Retina (tissue), 1 donor: ENCODE data around the gene PDCL2.

Experiments
- DNase-seq: peaks from one replicate; pipeline ENCODE4 v3.0.0-alpha.2; 2016

Gene PDCL2

DNA sequence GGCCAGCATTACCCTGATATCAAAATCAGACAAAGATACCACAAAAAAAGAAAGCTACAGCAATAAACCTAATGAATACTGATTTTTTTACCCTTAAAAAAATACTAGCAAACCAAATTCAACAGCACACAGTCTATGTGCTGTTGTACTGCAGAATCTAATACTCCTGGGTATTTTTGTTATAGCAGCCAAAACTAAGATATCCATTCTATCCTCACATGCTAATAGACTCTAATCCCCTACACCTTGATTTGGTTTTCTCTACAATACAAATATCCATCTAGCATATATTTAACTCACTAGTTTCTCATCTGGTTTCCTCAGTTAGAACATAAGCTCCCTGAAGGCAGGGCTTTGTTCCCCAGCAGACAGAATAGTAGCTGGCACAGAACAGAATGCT lies 57.7 kb downstream of the PDCL2 start:
- no peak for DNase-seq

DNA sequence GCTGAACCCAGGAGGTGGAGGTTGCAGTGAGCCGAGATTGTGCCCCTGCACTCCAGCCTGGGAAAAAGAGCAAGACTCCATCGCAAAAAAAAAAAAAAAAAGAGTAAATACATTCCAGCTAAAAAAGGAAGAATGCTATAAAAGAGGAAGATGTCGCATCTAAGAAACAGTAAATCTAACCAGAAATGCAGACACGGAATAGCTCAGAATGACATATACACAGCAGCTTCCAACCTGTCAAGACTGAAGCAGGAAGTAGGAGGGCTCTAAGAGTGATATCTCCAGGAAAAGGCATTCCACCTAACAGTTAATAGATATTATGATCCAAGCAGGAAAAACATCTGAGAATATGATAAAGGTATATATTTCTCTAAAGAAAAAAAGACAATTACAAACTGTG lies 61.4 kb downstream of the PDCL2 start:
- no peak for DNase-seq

DNA sequence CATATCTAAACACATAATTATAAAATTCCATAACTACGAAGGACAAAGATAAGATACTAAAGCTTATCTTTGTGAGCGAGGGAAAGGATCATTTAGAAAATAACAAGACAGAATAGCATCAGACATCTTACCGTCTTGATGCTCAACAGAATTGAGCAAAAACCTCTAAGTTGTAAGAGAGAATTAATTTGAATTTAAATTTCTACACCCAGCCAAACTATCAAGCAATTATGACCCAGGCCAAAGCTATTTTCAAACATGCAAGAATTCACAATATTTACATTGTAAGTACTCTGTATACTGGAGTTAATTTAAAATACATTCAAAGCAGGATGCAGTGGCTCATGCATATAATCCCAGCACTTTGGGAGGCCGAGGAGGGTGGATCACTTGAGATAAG lies 61.9 kb downstream of the PDCL2 start:
- DNase-seq = no peak

DNA sequence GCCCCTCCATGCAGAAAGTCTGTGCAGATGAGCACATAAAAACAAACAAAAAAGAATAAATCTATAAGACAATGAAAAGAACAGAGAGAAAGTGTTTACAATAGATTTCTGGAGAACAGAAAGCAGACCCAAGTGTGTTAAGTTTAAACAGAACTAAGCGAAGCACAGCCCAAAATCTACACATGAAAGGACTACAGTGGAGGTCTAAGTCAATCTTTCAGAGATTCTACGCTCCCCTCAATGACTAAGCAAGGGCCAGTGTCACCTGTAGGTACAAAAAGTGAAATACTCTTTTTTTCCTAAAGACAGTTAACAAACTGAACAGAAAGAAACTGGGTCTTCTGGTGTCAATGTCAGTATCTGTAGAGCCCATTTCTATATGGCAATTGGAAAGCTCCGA lies 63.6 kb downstream of the PDCL2 start:
- DNase-seq = no peak

DNA sequence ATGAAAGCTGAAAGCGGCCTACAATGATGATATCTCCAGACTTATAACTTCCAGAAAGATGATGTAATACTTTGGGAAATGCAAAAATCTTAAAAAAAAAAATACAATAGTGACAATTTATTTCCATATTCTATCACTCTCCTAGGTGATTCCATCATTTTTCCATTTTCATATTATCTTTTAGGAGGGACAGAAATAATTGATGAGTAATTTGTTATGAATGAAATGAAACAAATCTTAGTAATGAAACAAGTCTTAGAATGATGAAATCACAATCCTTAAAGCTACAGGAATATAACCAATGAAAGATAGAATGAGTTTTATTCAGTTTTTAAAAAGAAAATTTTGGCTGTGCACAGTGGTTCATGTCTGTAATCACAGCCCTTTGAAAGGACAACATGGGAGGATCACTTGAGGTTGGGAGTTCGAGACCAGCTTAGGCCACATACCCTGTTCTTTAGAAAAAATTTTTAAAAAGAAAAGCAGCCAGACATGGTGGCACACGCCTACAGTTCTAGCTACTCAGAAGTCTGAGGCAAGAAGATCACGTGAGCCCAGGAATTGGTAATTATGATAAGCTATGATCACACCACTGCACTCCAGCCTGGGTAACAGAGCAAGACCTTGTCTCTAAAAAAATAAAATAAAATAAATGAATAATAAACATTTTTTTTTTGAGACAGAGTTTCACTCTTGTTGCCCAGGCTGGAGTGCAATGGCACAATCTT lies 67.0 kb downstream of the PDCL2 start:
- DNase-seq = no peak

DNA sequence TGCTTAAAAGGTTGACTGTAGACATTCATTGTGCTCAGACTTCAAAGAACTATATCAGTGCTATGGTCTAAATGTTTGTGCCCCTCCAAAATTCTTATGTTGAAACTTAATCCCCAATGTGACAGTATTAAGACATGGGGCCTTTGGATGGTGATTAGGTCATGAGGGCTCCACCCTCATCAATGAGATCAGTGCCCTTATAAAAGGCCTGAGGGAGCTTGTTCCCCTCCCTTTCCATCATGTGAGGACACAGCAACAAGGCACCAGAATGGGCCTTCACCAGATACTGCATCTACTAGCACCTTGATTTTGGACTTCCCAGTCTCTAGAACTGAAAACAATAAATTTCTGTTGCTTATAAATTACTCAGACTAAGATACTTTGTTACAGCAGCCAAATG lies 73.6 kb downstream of the PDCL2 start:
- no peak for DNase-seq

DNA sequence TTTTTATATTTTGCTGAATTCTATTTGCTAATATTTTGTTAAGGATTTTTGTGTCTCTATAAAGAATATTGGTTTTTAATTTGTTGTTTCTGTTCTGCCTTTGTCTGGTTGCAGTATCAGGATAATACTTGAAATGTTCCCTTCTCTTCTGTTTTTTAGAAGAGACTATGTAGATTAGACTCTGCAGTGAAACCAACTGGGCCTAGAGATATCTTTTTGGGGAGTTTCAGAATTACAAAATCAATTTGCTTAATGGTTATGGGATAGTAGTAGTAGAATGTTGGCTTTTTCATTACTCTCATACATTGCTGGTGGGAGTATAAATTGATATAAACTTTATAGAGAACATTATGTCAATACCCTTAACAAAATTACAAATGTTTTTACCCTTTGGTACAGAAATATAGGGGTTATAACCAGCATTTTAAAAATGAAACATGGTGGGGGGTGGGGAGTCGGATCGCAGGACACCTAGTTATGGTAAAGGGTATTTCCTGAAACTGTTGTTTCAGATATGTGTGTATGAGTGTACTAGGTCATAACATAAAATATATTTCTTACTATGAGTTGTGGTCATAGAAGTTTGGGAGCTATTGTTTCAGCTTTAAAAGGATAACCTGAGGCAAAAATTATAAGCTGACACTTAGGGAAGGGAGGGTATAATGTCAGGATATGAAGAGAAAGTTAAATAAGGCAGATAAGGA lies 74.4 kb downstream of the PDCL2 start:
- no peak for DNase-seq

DNA sequence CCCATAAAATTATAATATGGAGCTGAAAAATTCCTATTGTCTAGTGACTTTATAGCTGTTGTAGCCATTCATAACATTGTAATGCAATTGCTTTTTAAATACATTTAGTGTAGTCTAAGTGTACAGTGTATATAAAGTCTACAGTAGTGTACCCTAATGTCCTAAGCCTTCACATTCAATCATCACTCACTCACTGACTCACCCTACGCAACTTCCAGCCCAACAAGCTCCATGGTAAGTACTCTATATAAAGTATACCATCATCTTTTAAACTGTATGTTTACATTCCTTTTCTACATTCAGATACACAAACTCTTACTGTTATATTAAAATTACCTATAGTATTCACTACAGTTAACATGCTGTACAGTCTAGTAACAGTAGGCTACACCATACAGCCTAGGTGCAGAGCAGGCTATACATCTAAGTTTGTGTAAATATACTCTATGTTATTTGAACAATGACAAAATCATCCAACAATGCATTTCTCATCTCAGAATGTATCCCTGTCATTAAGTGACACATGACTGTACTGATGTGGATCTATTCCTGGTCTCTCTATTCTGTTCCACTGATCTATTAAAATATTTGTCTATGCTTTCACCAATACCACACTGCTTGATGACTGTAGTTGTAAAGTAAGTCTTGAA lies 79.0 kb downstream of the PDCL2 start:
- DNase-seq = no peak

DNA sequence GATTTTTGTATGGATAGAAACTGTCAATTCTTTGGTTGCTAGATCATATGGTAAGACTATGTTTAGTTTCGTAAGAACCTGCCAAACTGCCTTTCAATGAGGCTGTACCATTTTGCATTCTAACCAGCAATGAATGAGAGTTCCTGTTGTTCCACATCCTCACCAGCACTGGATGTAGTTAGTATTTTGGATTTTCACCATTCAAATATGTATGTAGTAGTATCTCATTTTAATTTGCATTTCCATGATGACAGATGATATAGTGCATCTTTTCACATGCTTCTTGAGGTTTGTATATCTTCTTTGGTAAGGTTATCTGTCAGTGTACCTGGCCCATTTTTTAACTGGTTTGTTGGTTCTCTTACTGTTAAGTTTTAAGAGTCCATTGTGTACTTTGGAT lies 80.0 kb downstream of the PDCL2 start:
- DNase-seq = no peak

DNA sequence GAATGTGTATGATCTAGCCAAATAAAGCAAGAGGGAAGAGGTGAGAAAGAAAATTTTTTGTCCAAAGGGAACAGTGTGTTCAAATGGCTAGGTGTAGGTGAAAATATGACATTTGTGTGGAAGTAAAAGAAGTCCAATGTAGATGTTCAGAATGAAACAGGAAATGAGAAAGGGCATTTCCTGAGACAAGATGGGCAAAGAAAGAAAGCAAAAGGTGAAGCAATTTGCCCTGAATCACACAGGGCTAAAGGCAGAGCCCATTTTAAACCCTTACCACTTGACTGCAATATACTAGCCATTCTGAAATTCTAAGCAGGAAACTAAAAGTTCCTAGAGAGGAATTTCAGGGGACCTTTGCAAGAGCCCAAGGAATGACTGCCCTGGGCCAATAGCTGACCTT lies 81.4 kb downstream of the PDCL2 start:
- no peak for DNase-seq

DNA sequence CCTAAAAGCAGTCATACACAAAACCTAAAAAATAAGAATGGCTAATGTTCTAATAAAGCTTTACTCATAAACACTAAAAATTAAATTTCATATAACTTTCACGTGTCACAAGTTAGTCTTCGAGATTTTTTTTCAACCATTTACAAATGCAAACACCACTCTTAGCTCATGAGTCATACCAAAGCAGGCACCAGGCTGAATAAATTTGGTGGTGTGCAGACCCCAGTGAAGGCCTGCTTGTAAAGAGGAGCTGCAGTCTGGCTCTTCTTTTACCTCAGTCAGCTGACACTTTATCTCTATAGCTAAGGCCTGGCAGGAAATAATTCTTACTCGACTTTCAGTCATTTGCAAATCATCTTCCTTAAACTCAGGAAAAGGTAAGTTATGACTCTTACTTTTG lies 82.8 kb downstream of the PDCL2 start:
- DNase-seq = no peak

DNA sequence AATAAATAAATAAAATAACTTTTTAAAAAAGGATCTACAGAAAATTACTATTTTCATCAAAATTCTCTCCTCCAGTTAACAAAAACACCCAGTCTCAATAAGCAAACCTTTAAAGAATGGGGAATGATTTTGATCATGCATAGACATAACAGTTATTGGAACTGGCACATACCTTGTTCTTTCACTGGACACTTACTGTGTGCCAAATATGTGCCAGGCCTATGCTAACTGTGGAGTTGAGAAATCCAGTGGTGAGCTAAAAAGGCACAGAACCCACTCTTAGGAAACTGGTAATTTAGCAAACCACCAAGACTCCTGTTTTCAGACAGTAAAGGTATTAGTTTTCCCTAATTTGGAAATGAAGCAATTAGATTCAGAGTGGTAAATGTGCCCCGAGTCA lies 84.4 kb downstream of the PDCL2 start:
- no peak for DNase-seq
